GM10266 (cell line): ENCODE measurements around the gene MAPK9.

ENCODE experiments used
- DNase-seq: peaks from one replicate; pipeline ENCODE4 v3.0.0; 2012; ENCODE audit errors: extremely low spot score
- CTCF ChIP-seq: IDR thresholded peaks from 2 replicates; pipeline ENCODE4 v1.5.1; 2012; ENCODE audit warnings: mild to moderate bottlenecking, low read depth; ENCODE audit not compliant: control insufficient read depth, insufficient read depth; ENCODE audit errors: missing control alignments

The MAPK9 gene

GRCh38 chr5:180291943-180292831 lies at the start of gene MAPK9:
TSS of gene MAPK9 (minus strand) at chr5:180292083. CDS start at chr5:180280561, 11,522 bp downstream.
- TF ChIP-seq CTCF = no peak

GRCh38 chr5:180341595-180341994 lies 49.7 kb upstream of the MAPK9 start:
- no peak for DNase-seq

More at GRCh38 chr5:180291943-180292831, at the start of gene MAPK9:
- peak; percentile 98 for DNase-seq

GRCh38 chr5:180340856-180341255 lies 49.0 kb upstream of the MAPK9 start:
- no peak for TF ChIP-seq CTCF
- no peak for DNase-seq

More at GRCh38 chr5:180341595-180341994, 49.7 kb upstream of the MAPK9 start:
- TF ChIP-seq CTCF = no peak

- TF ChIP-seq CTCF = no peak
- DNase-seq = no peak
Measured at GRCh38 chr5:180339583-180340183, 47.8 kb upstream of the MAPK9 start.

- DNase-seq = no peak
- TF ChIP-seq CTCF = no peak
Measured at GRCh38 chr5:180338001-180338707, 46.3 kb upstream of the MAPK9 start.

GRCh38 chr5:180336234-180337020 lies 44.5 kb upstream of the MAPK9 start:
- TF ChIP-seq CTCF = no peak
- no peak for DNase-seq
